AG04449 (cell line): ENCODE measurements around the gene SAMD14.
A peak's percentile ranks its signal among the peaks of the same experiment; 100 is the strongest.

ENCODE experiments used
- CTCF ChIA-PET: fragments of 350-600 bp; formaldehyde crosslinking; extraction: SDS; loops from one replicate; lab custom pipeline; 2021; ENCODE audit warnings: antibody characterized with exemption; lab: Yijun Ruan, JAX
- POLR2A ChIA-PET: fragments of 400-600, 350-600 bp; formaldehyde crosslinking; extraction: SDS; loops from one replicate; lab custom pipeline; 2020; ENCODE audit warnings: antibody characterized with exemption, inconsistent platforms; lab: Yijun Ruan, JAX
- DNase-seq: peaks from one replicate; pipeline ENCODE4 v3.0.0-alpha.2; 2010; ENCODE audit warnings: low read depth, low spot score
- H3K4me3 ChIP-seq: 2 replicates; pipeline ENCODE4 v1.5.1; 2011; ENCODE audit warnings: low read depth, mild to moderate bottlenecking, control low read depth, low read length
- TF ChIP-seq, protein P1 (sequence below): IDR thresholded peaks from one replicate; pipeline ENCODE4 v1.5.1; 2011; ENCODE audit warnings: mild to moderate bottlenecking, moderate library complexity, low read length, control low read depth, inconsistent platforms; ENCODE audit not compliant: insufficient read depth; ENCODE audit errors: missing control alignments

Gene SAMD14

DNA sequence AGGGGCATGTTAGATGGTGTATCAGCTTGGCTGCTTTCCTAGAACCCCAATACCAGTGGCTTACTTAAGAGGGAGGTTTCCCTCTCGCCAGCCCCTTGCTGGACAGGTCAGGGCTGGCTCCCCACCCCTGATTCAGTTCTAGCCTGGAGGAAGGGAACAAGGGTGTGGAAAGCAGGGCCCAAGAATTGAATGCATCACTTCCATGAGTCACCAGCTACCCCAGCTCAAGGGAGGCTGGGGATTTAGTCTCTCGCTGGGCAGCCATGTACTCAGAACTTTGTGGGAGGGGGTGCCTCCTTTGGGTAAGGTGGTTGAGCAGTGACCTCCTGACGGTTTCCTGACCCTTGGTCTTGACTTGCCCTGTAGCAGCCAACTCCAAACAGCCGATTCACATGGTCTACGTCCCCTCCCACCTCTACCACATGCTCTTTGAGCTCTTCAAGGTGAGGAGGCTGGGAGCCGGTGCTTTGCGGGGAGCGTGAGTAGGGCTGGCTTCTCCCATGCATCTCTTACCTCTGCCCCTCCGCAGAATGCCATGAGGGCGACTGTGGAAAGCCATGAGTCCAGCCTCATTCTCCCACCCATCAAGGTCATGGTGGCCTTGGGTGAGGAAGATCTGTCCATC lies 22.1 kb downstream of the SAMD14 start:
- TF ChIP-seq, protein P1, sequence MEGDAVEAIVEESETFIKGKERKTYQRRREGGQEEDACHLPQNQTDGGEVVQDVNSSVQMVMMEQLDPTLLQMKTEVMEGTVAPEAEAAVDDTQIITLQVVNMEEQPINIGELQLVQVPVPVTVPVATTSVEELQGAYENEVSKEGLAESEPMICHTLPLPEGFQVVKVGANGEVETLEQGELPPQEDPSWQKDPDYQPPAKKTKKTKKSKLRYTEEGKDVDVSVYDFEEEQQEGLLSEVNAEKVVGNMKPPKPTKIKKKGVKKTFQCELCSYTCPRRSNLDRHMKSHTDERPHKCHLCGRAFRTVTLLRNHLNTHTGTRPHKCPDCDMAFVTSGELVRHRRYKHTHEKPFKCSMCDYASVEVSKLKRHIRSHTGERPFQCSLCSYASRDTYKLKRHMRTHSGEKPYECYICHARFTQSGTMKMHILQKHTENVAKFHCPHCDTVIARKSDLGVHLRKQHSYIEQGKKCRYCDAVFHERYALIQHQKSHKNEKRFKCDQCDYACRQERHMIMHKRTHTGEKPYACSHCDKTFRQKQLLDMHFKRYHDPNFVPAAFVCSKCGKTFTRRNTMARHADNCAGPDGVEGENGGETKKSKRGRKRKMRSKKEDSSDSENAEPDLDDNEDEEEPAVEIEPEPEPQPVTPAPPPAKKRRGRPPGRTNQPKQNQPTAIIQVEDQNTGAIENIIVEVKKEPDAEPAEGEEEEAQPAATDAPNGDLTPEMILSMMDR: no peak
- CTCF ChIA-PET: interaction anchor here (0.8 to 3.7 kb wide), 8 partner anchors 8 to 190 kb away, joined by 3 to 28 read pairs (median 5); partner anchors contain the start of gene PDK2
- POLR2A ChIA-PET: interaction anchor here (0.7 kb wide), 1 partner anchor 11 kb away, joined by 3 read pairs; no protein-coding TSS in a partner anchor
- peak; percentile 14 for DNase-seq
- H3K4me3 ChIP-seq: no peak overlapping the region

DNA sequence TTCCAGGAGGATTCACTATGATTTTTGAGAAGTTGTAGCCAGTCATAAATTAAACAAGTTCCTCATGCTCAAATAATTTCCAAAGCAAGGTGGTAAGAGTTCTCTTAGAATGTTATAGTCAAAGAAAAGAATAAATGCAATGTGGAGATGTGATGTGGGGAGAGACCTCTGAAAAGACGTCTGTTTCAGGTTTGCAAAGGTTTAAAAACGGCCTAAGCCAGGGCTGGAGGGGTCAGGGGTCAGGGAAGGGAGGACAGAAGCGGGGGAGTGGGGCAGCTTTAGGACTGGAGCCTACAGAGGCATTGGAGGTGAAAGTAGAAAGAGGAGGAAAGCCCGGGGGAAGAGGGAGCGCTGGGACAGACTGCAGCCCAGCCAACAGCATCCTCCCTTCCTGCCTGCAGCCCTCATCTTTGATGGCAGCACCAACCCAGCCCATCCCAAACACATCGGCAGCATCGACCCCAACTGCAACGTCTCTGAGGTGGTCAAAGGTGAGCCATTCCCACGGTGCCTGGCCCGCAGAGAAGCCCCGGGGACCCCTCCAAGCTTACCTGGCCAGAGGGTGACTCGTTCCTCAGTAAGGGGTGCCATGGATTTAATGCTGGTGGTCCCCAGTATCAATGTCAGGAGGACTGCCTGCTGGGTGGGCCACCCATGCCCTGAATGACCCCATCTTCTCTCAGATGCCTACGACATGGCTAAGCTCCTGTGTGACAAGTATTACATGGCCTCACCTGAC lies 23.4 kb downstream of the SAMD14 start:
- ChIA-PET POLR2A (interaction anchor here (0.8 kb wide), 1 partner anchor 441 kb away, joined by 3 read pairs; the partner anchor contains the start of gene SPATA20), CTCF (interaction anchor here (1.0 to 3.7 kb wide), 5 partner anchors 11 to 191 kb away, joined by 3 to 28 read pairs (median 4); partner anchors contain the start of gene PDK2)
- no peak for DNase-seq
- H3K4me3 ChIP-seq: no peak overlapping the region
- TF ChIP-seq, protein P1: no peak

DNA sequence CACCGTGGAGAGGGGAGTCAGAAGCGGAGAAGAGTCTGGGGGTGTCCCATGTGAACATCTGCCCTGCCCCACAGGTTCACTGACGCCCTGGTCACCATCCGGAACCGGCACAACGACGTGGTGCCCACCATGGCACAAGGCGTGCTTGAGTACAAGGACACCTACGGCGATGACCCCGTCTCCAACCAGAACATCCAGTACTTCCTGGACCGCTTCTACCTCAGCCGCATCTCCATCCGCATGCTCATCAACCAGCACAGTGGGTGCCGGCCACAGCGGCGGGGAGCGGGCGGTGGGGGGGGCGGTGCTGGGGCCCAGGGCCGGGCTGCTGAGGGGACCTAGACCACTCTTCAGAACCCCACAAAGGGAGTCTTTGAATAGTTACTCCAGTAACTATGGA lies 24.1 kb downstream of the SAMD14 start:
- H3K4me3 ChIP-seq: no peak overlapping the region
- ChIA-PET CTCF (interaction anchor here (1.0 to 8.7 kb wide), 5 partner anchors 10 to 191 kb away, joined by 3 to 92 read pairs (median 22); partner anchors contain the start of gene PDK2), POLR2A (no interaction called here)
- DNase-seq: no peak
- TF ChIP-seq, protein P1: no peak

DNA sequence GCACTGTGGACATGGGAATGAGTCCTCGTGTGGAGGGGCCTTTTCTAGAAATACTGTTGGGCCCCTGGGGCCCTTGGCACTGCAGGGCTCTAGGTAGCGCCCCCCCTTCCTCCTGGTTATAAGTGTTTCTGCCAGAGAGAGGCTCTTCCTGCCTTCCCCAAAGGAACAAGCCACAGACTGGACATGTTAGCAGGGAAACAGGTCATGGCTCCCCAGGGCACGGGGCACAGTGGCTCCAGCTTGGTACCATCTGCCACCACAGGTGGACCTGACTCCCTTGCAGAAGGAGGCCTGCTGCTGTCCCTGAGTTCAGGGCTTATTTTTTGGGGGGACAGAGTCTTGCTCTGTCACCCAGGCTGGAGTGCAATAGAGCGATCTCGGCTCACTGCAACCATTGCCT lies 26.0 kb downstream of the SAMD14 start:
- TF ChIP-seq, protein P1: no peak
- no peak for DNase-seq
- no peak overlapping the region for H3K4me3 ChIP-seq
- POLR2A ChIA-PET: interaction anchor here (0.6 kb wide), 1 partner anchor 129 kb away, joined by 3 read pairs; no protein-coding TSS in a partner anchor
- CTCF ChIA-PET: interaction anchor here (0.9 to 8.7 kb wide), 6 partner anchors 12 to 58 kb away, joined by 3 to 92 read pairs (median 4); partner anchors contain the start of gene PDK2

DNA sequence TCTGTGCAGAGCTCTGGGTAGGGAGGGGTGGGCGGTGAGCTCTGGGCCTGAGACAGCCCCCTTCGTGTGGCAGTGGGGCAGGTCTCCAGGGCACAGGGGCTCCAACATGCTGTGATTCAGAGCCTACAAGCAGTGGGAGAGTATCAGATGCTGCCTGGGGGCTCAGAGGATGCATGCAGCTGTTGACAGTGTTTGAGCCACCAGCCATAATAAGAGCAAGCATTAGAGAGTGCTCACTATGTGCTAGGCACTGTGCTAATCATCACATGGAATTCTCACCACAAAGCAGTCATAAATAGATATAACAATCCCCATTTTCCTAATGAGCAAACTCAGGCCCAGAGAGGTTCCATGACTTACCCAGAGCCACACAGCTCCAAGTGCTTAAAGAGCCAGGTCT lies 26.7 kb downstream of the SAMD14 start:
- H3K4me3 ChIP-seq: no peak overlapping the region
- no peak for DNase-seq
- CTCF ChIA-PET: interaction anchor here (1.2 to 8.7 kb wide), 6 partner anchors 11 to 59 kb away, joined by 3 to 92 read pairs (median 4); partner anchors contain the start of gene PDK2
- POLR2A ChIA-PET: no interaction called here
- TF ChIP-seq, protein P1: no peak
